Suprapubic skin (tissue), 3 donors: ENCODE measurements around the gene BNC2.

Source experiments
- POLR2A ChIP-seq, 2 donors: fragments of 450-650 bp; IDR thresholded peaks; one replicate each; pipeline ENCODE4 v1.6.1; 2017; ENCODE audit warnings: antibody characterized with exemption in 2 of 2, mild to moderate bottlenecking in 2 of 2, moderate library complexity in 2 of 2
- TF ChIP-seq, protein P1 (sequence below), 2 donors: fragments of 200-600 bp in 1 of 2; fragments of 450-650 bp in 1 of 2; sonication (generic) in 1 of 2; IDR thresholded peaks; one replicate each; pipeline ENCODE4 v1.5.1; 2016 to 2019; ENCODE audit warnings: antibody characterized with exemption in 2 of 2, mild to moderate bottlenecking in 1 of 2, moderate library complexity in 1 of 2

- TF ChIP-seq, protein P1, sequence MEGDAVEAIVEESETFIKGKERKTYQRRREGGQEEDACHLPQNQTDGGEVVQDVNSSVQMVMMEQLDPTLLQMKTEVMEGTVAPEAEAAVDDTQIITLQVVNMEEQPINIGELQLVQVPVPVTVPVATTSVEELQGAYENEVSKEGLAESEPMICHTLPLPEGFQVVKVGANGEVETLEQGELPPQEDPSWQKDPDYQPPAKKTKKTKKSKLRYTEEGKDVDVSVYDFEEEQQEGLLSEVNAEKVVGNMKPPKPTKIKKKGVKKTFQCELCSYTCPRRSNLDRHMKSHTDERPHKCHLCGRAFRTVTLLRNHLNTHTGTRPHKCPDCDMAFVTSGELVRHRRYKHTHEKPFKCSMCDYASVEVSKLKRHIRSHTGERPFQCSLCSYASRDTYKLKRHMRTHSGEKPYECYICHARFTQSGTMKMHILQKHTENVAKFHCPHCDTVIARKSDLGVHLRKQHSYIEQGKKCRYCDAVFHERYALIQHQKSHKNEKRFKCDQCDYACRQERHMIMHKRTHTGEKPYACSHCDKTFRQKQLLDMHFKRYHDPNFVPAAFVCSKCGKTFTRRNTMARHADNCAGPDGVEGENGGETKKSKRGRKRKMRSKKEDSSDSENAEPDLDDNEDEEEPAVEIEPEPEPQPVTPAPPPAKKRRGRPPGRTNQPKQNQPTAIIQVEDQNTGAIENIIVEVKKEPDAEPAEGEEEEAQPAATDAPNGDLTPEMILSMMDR (IDR thresholded peaks at IDR 0.05): no peak
- no peak for TF ChIP-seq POLR2A (IDR thresholded peaks at IDR 0.05)
These were observed 344.1 kb downstream of the BNC2 start for GRCh38 chr9:16526380-16526779.
